HEK293 (cell line): ENCODE measurements around the gene ZFYVE28.

Experiments used
- CTCF ChIP-seq: fragments of 450-650 bp; formaldehyde crosslinking; IDR thresholded peaks from 2 replicates; pipeline ENCODE4 v1.5.1; 2016; ENCODE audit warnings: missing biosample characterization, missing genetic modification characterization
- YY1 ChIP-seq: fragments of 450-650 bp; formaldehyde crosslinking; IDR thresholded peaks from 2 replicates; pipeline ENCODE4 v1.5.1; 2018; ENCODE audit warnings: missing biosample characterization, missing genetic modification characterization
- ZBTB7A ChIP-seq: fragments of 450-650 bp; formaldehyde crosslinking; IDR thresholded peaks from 2 replicates; pipeline ENCODE4 v1.5.1; 2016; ENCODE audit warnings: low read depth, missing biosample characterization, missing genetic modification characterization
- ZNF292 ChIP-seq: fragments of 450-650 bp; formaldehyde crosslinking; IDR thresholded peaks from 2 replicates; pipeline ENCODE4 v1.5.1; 2016; ENCODE audit warnings: low read depth, missing biosample characterization, missing genetic modification characterization, borderline replicate concordance
- ZNF660 ChIP-seq: fragments of 450-650 bp; IDR thresholded peaks from 2 replicates; pipeline ENCODE4 v1.5.1; 2018; ENCODE audit warnings: missing biosample characterization, mild to moderate bottlenecking, missing genetic modification characterization

GRCh38 chr4:2313366-2313765 lies 105.1 kb downstream of the ZFYVE28 start:
- no peak for TF ChIP-seq CTCF
- TF ChIP-seq ZNF660 (tag by site-specific recombination) = no peak
- no peak for TF ChIP-seq ZNF292 (tag by site-specific recombination)
- TF ChIP-seq ZBTB7A (tag by site-specific recombination) = no peak
- TF ChIP-seq YY1 (tag by site-specific recombination) = no peak
